GM13977 (cell line): Measurements from ENCODE around the gene MRM1.

Source experiments
- DNase-seq: peaks from one replicate; pipeline ENCODE4 v3.0.0; 2012; ENCODE audit warnings: low spot score
- CTCF ChIP-seq: IDR thresholded peaks from 2 replicates; pipeline ENCODE4 v1.5.1; 2012; ENCODE audit warnings: mild to moderate bottlenecking, control low read depth; ENCODE audit not compliant: insufficient read depth; ENCODE audit errors: extremely low read depth, missing control alignments
- in situ Hi-C: fragments of 300-500 bp; cut with MboI; formaldehyde crosslinking; loops from one replicate; pipeline ENCODE4 v1.12.0; 2022; ENCODE audit warnings: low sequenced_read_pairs, low pct_unique_long_range_greater_than_20kb, mixed read lengths, inconsistent platforms; ENCODE audit not compliant: unreplicated experiment

Gene MRM1

GRCh38 chr17:36657763-36658490, 56.5 kb downstream of the MRM1 start:
- in situ Hi-C loops = no loop called here
- peak; percentile 36 for TF ChIP-seq CTCF
- DNase-seq = no peak
